GM23248 (cell line): ENCODE results near the gene RPL15. TPM values are rescaled to one million over a fixed set of nuclear protein-coding genes. Genes with fewer than 3 reads are reported as not detected.

Experiments
- DNase-seq: peaks from one replicate; pipeline ENCODE4 v3.0.0-alpha.2; 2015
- H2AFZ ChIP-seq: fragments of 200-600 bp; sonication (generic); 2 replicates; pipeline ENCODE4 v1.6.1; 2016; ENCODE audit warnings: antibody characterized with exemption
- H3F3A ChIP-seq: fragments of 200-600 bp; sonication (generic); 2 replicates; pipeline ENCODE4 v1.6.1; 2016; ENCODE audit warnings: mild to moderate bottlenecking, antibody characterized with exemption, mixed run types; ENCODE audit not compliant: insufficient read depth
- H3K27ac ChIP-seq: fragments of 200-600 bp; sonication (generic); 2 replicates; pipeline ENCODE4 v1.5.1; 2016; ENCODE audit warnings: mild to moderate bottlenecking
- H3K27me3 ChIP-seq: fragments of 200-600 bp; sonication (generic); replicated peaks from 2 replicates; pipeline ENCODE4 v1.6.1; 2016; ENCODE audit warnings: mild to moderate bottlenecking; ENCODE audit not compliant: insufficient read depth
- H3K36me3 ChIP-seq: fragments of 200-600 bp; sonication (generic); 2 replicates; pipeline ENCODE4 v1.6.1; 2016; ENCODE audit warnings: low read depth, mild to moderate bottlenecking
- H3K4me1 ChIP-seq: fragments of 200-600 bp; sonication (generic); 2 replicates; pipeline ENCODE4 v1.6.1; 2016; ENCODE audit warnings: mild to moderate bottlenecking; ENCODE audit not compliant: insufficient read depth
- H3K4me2 ChIP-seq: fragments of 200-600 bp; sonication (generic); one replicate; pipeline ENCODE4 v1.6.1; 2016; ENCODE audit warnings: mild to moderate bottlenecking; ENCODE audit not compliant: unreplicated experiment
- H3K4me3 ChIP-seq: fragments of 200-600 bp; sonication (generic); 2 replicates; pipeline ENCODE4 v1.5.1; 2016; ENCODE audit warnings: mild to moderate bottlenecking
- H3K79me2 ChIP-seq: fragments of 200-600 bp; sonication (generic); 2 replicates; pipeline ENCODE4 v1.6.1; 2016; ENCODE audit warnings: mild to moderate bottlenecking; ENCODE audit not compliant: insufficient read depth
- H3K9ac ChIP-seq: fragments of 200-600 bp; sonication (generic); 2 replicates; pipeline ENCODE4 v1.6.1; 2016; ENCODE audit warnings: mild to moderate bottlenecking
- H3K9me2 ChIP-seq: fragments of 200-600 bp; sonication (generic); 2 replicates; pipeline ENCODE4 v1.6.1; 2016; ENCODE audit warnings: mixed run types, mild to moderate bottlenecking, moderate library complexity; ENCODE audit not compliant: insufficient read depth
- H3K9me3 ChIP-seq: fragments of 200-600 bp; sonication (generic); one replicate; pipeline ENCODE4 v1.6.1; 2017; ENCODE audit warnings: low read depth
- H4K20me1 ChIP-seq: fragments of 200-600 bp; sonication (generic); 2 replicates; pipeline ENCODE4 v1.6.0; 2016; ENCODE audit not compliant: insufficient read depth
- EZH2 ChIP-seq: fragments of 200-600 bp; sonication (generic); IDR thresholded peaks from 2 replicates; pipeline ENCODE4 v1.6.1; 2018; ENCODE audit warnings: antibody characterized with exemption, mild to moderate bottlenecking; ENCODE audit not compliant: insufficient read depth, poor library complexity, severe bottlenecking
- EZH2phosphoT487 ChIP-seq: fragments of 200-600 bp; sonication (generic); IDR thresholded peaks from 2 replicates; pipeline ENCODE4 v1.6.1; 2018; ENCODE audit warnings: antibody characterized with exemption, moderate library complexity, mild to moderate bottlenecking, low read depth; ENCODE audit not compliant: insufficient read depth
- WGBS, 2 experiments: methylation state at CpG; one replicate each; pipeline ENCODE4 v1.1.6; 2015 to 2017; ENCODE audit warnings: low lambda C conversion rate in 2 of 2, low coverage in 1 of 2; ENCODE audit errors: missing lambda C conversion rate in 2 of 2; 5-methylcytosine and 5-hydroxymethylcytosine counted together
- in situ Hi-C: fragments of 300-500 bp; cut with MboI; formaldehyde crosslinking; loops from 2 replicates; pipeline ENCODE4 v1.15.0; 2020
- polyA plus RNA-seq: library from polyadenylated mRNA; unstranded; fragments of >200 nt; fragmentation: Nextera tagmentation; extraction: Ambion mirVana; gene quantifications from 2 replicates; pipeline ENCODE4 v1.2.1, GENCODE V29; 2016
- total RNA-seq: library from RNA; depleted of rRNA; stranded (reverse); fragments of >200 nt; shearing (Covaris generic); gene quantifications from 2 replicates; pipeline ENCODE4 v1.2.3, GENCODE V29; 2014

The RPL15 gene
- total and polyA plus RNA-seq, 2 experiments from 2014 or later, result 1,685 to 2,236 TPM

DNA sequence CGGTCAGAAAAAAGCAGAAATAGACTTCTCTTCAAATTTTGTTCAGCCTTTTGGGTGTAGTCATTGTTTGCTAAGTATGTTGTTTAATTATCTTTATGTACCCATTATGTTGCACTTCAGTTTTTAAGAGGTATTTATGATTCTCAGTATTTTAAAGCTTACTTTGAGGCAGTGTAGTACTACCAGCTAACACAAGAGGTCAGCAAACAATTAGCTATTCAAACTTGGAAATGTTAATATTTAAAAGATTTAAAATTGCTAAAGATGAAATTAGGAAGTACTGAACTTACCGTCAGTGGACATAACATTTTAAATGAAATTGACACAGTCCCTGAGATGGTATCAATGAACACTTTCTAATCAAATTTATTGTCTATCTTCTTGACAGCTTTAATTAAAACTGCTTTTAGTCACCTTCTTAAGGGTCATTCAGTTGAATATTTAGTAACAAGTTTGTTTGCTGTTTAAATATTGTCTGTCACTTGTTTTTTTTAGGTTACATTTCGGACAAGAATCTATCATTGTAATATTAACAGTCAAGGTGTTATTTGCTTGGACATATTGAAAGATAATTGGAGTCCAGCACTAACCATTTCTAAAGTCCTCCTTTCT lies 28.2 kb upstream of the RPL15 start:
- DNase-seq, result peak; percentile 51
- in situ Hi-C loops, result no loop called here

DNA sequence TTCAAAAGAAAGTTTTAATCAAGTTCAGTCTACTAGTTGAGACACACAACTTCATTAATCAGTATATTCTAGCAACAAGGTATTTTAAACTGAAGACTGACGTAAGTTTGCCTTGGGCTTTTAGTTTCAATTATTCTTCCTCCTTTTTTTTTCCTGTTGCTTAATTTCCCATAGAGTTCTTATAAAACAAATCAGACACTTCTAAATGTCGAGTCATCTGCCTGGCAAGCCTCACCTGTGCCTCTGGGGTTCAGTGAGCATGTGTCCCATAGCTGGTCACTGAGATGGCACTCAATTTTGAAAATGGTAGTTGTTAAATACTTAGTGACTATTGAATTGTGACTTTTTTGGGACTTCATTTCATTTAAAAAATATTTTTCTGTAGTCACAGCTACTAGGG lies 27.5 kb upstream of the RPL15 start:
- no peak for DNase-seq
- H3K36me3 ChIP-seq, result peaks cover 10% of the 10 kb centered on the region; the same call in 1 of the 2 replicates
- H3K27ac ChIP-seq, result no peak overlapping the region
- no peak overlapping the region for H3K4me3 ChIP-seq
- 0 out of 2 replicates have a peak overlapping the region, but pooled peaks have one; percentile 4 for H3K9ac ChIP-seq
- TF ChIP-seq EZH2phosphoT487 (no peak), EZH2 (no peak)
- 95 to 96% methylated on average over 2 of the region's 2 CpGs for WGBS, 2 experiments
- H4K20me1 ChIP-seq, result no peaks in the 10 kb centered on the region
- H3K79me2 ChIP-seq, result peaks cover 36% of the 10 kb centered on the region
- H3K4me2 ChIP-seq, result no peak overlapping the region
- no peaks in the 10 kb centered on the region for H3K27me3 ChIP-seq
- in situ Hi-C loops, result no loop called here
- no peaks in the 10 kb centered on the region for H3K9me3 ChIP-seq
- H3K9me2 ChIP-seq, result no peaks in the 10 kb centered on the region
- H3F3A ChIP-seq, result no peaks in the 10 kb centered on the region; the same call in 1 of the 2 replicates
- no peak overlapping the region for H2AFZ ChIP-seq
- H3K4me1 ChIP-seq, result peaks cover 10% of the 10 kb centered on the region; the same call in 1 of the 2 replicates

More for the DNA sequence above, 28.2 kb upstream of the RPL15 start:
- TF ChIP-seq EZH2phosphoT487 (no peak), EZH2 (no peak)
- no peaks in the 10 kb centered on the region; the same call in 1 of the 2 replicates for H3F3A ChIP-seq
- peaks cover 43% of the 10 kb centered on the region for H3K79me2 ChIP-seq
- H3K9me2 ChIP-seq, result no peaks in the 10 kb centered on the region
- no peak overlapping the region for H3K4me2 ChIP-seq
- WGBS, 2 experiments, result 51 to 56% methylated on average over 3 of the region's 3 CpGs
- H3K4me3 ChIP-seq, result no peak overlapping the region
- peaks cover 10% of the 10 kb centered on the region; the same call in 1 of the 2 replicates for H3K4me1 ChIP-seq
- no peak overlapping the region for H2AFZ ChIP-seq
- no peak overlapping the region for H3K9ac ChIP-seq
- H3K27me3 ChIP-seq, result no peaks in the 10 kb centered on the region
- H4K20me1 ChIP-seq, result no peaks in the 10 kb centered on the region
- no peak overlapping the region for H3K27ac ChIP-seq
- no peaks in the 10 kb centered on the region for H3K9me3 ChIP-seq
- peaks cover 10% of the 10 kb centered on the region; the same call in 1 of the 2 replicates for H3K36me3 ChIP-seq

DNA sequence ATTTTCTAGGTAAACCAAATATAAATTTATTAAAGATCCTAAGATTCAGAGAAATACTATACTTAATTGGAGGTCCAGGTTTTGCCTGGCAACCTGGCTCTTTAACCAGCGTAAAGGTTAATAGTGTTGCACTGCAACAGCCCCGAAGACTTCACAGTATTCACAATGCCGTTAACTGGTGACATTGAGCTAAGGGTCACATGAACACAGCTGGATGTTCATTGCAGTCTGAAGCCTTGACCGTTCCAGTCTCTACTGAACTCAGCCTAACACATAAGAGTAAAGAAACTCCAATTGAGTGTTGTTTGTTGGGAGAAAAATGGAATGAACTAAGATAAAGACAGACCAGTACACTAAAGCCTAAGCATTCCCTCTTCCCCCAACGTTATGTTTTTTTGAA lies 27.0 kb upstream of the RPL15 start:
- Histone ChIP-seq H2AFZ (no peak overlapping the region), H4K20me1 (no peaks in the 10 kb centered on the region), H3K79me2 (peaks cover 30% of the 10 kb centered on the region), H3K36me3 (peaks cover 10% of the 10 kb centered on the region; the same call in 1 of the 2 replicates), H3K27me3 (no peaks in the 10 kb centered on the region), H3F3A (no peaks in the 10 kb centered on the region; the same call in 1 of the 2 replicates), H3K4me2 (no peak overlapping the region), H3K27ac (no peak overlapping the region), H3K9me2 (no peaks in the 10 kb centered on the region), H3K4me3 (no peak overlapping the region), H3K9me3 (no peaks in the 10 kb centered on the region), H3K4me1 (peaks cover 10% of the 10 kb centered on the region; the same call in 1 of the 2 replicates), H3K9ac (no peak overlapping the region)
- no peak for TF ChIP-seq EZH2phosphoT487
- TF ChIP-seq EZH2, result no peak
- 81 to 88% methylated on average over 5 of the region's 5 CpGs for WGBS, 2 experiments
- in situ Hi-C loops, result no loop called here
- no peak for DNase-seq

DNA sequence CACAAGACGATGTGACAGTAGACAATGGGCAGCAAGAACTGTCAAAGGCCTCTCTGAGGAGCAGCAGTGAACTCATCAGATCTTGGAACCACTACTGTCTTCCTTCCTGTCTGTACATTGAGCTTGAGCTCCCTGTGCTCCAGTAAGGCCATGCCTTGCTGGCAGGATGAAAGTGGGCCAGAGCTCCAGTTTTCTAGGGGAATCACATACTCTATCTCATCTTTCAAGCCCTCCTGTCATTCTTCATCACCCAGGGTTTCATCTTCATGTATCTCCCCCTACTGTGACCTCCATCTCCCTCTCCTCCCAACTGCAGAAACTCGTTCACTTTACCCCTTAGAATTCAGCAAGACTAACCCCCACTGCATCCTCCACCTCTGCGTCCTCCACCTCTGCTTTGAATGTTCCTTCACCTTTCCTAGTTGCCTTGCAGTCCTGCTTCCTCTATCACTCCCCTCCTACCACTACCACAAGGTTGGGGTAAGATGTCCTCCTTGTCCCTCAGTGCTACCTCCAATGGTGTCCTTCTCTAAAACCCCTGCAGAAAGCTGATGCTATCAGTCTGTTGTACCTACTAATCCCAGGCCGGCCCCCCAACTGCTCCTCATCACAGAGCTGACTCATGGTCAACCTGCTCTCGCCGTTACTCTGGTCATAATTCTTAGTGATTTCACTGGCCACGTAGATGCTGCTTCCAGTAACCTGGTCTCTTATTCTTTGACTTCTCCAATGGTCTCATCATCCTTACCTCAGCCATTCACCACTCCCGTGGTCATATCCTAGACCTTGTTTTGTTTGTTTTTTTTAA lies 22.5 kb upstream of the RPL15 start:
- H3K4me3 ChIP-seq, result no peak overlapping the region
- peaks cover 2% of the 10 kb centered on the region; the same call in 1 of the 2 replicates for H3K4me1 ChIP-seq
- H2AFZ ChIP-seq, result no peak overlapping the region
- no peaks in the 10 kb centered on the region for H3K9me2 ChIP-seq
- H3K79me2 ChIP-seq, result no peaks in the 10 kb centered on the region
- no peak for TF ChIP-seq EZH2
- TF ChIP-seq EZH2phosphoT487, result no peak
- H3K27me3 ChIP-seq, result no peaks in the 10 kb centered on the region
- no peak overlapping the region for H3K27ac ChIP-seq
- H3K9me3 ChIP-seq, result no peaks in the 10 kb centered on the region
- peaks cover 16% of the 10 kb centered on the region; the same call in 1 of the 2 replicates for H3K36me3 ChIP-seq
- no peak overlapping the region for H3K9ac ChIP-seq
- DNase-seq, result no peak
- no peak overlapping the region for H3K4me2 ChIP-seq
- 79 to 88% methylated on average over 8 of the region's 8 CpGs for WGBS, 2 experiments
- in situ Hi-C loops, result no loop called here
- no peaks in the 10 kb centered on the region for H3F3A ChIP-seq
- no peaks in the 10 kb centered on the region for H4K20me1 ChIP-seq
